Osteoblast (primary cell): ENCODE measurements around the gene OR6B3. TPM values are rescaled to one million over a fixed set of nuclear protein-coding genes. Genes with fewer than 3 reads are reported as not detected.

Experiments
- DNase-seq: peaks from one replicate; pipeline ENCODE4 v3.0.0; 2011; ENCODE audit warnings: low spot score, mixed read lengths; ENCODE audit not compliant: insufficient read length; ENCODE audit errors: missing footprints
- H2AFZ ChIP-seq: 2 replicates; pipeline ENCODE4 v1.6.0; 2011; ENCODE audit warnings: mild to moderate bottlenecking, low read length
- H3K27ac ChIP-seq: 2 replicates; pipeline ENCODE4 v1.5.1; 2011; ENCODE audit warnings: mild to moderate bottlenecking, low read depth, low read length, moderate library complexity
- H3K27me3 ChIP-seq: 2 replicates; pipeline ENCODE4 v1.6.0; 2012; ENCODE audit warnings: mild to moderate bottlenecking, control low read depth, inconsistent platforms, low read length, moderate library complexity; ENCODE audit not compliant: insufficient read depth
- H3K36me3 ChIP-seq: 2 replicates; pipeline ENCODE4 v1.5.1; 2011; ENCODE audit warnings: mild to moderate bottlenecking, low read length, control low read depth, moderate library complexity; ENCODE audit not compliant: insufficient read depth
- H3K4me1 ChIP-seq: 2 replicates; pipeline ENCODE4 v1.5.1; 2011; ENCODE audit warnings: mild to moderate bottlenecking, low read length, control low read depth, moderate library complexity; ENCODE audit not compliant: insufficient read depth
- H3K4me2 ChIP-seq: 2 replicates; pipeline ENCODE4 v1.6.0; 2011; ENCODE audit warnings: mild to moderate bottlenecking, low read length; ENCODE audit not compliant: insufficient read depth
- H3K4me3 ChIP-seq: fragments of 200-600 bp; sonication (generic); 3 replicates; pipeline ENCODE4 v1.5.1; 2012; ENCODE audit warnings: mild to moderate bottlenecking, low read length, inconsistent platforms; ENCODE audit not compliant: insufficient read depth
- H3K79me2 ChIP-seq: 2 replicates; pipeline ENCODE4 v1.6.0; 2012; ENCODE audit warnings: mild to moderate bottlenecking, low read length, control low read depth, inconsistent platforms; ENCODE audit not compliant: insufficient read depth
- H3K9me3 ChIP-seq: 2 replicates; pipeline ENCODE4 v1.5.1; 2011; ENCODE audit warnings: low read depth, low read length, control low read depth
- H4K20me1 ChIP-seq: 2 replicates; pipeline ENCODE4 v1.6.0; 2012; ENCODE audit warnings: mild to moderate bottlenecking, low read length, control low read depth; ENCODE audit not compliant: insufficient read depth
- CTCF ChIP-seq: IDR thresholded peaks from 2 replicates; pipeline ENCODE4 v1.5.1; 2011; ENCODE audit warnings: mild to moderate bottlenecking, low read depth, low read length, moderate library complexity; ENCODE audit errors: extremely low read depth
- total RNA-seq: library from RNA; depleted of rRNA; stranded (reverse); fragments of >200 nt; gene quantifications from 2 replicates; pipeline ENCODE4 v1.2.3, GENCODE V29; 2012

The OR6B3 gene
- total RNA-seq, 1 donor: not detected

- H3K4me3 ChIP-seq: no peak overlapping the region
- H3K79me2 ChIP-seq: no peaks in the 10 kb centered on the region
- H3K27ac ChIP-seq: no peak overlapping the region
- H4K20me1 ChIP-seq: no peaks in the 10 kb centered on the region
- DNase-seq: no peak
- H2AFZ ChIP-seq: no peak overlapping the region
- H3K4me2 ChIP-seq: no peak overlapping the region
- H3K4me1 ChIP-seq: no peaks in the 10 kb centered on the region
- H3K9me3 ChIP-seq: no peaks in the 10 kb centered on the region
- no peaks in the 10 kb centered on the region for H3K36me3 ChIP-seq
- H3K27me3 ChIP-seq: peaks cover 11% of the 10 kb centered on the region
- no peak for TF ChIP-seq CTCF
Measured at GRCh38 chr2:240089306-240089705, 36.0 kb upstream of the OR6B3 start.

GRCh38 chr2:240086563-240086962 lies 33.2 kb upstream of the OR6B3 start:
- H3K79me2 ChIP-seq: no peaks in the 10 kb centered on the region
- no peak overlapping the region for H2AFZ ChIP-seq
- no peak overlapping the region for H3K27ac ChIP-seq
- no peaks in the 10 kb centered on the region for H3K36me3 ChIP-seq
- no peak overlapping the region for H3K4me3 ChIP-seq
- no peak overlapping the region for H3K4me2 ChIP-seq
- H3K4me1 ChIP-seq: no peaks in the 10 kb centered on the region
- no peaks in the 10 kb centered on the region for H4K20me1 ChIP-seq
- no peak for TF ChIP-seq CTCF
- H3K27me3 ChIP-seq: peaks cover 2% of the 10 kb centered on the region
- H3K9me3 ChIP-seq: no peaks in the 10 kb centered on the region
- DNase-seq: no peak

- Histone ChIP-seq H3K79me2 (no peaks in the 10 kb centered on the region), H3K9me3 (no peaks in the 10 kb centered on the region), H3K27me3 (no peaks in the 10 kb centered on the region), H3K4me3 (no peak overlapping the region), H3K4me2 (no peak overlapping the region), H3K27ac (no peak overlapping the region), H4K20me1 (no peaks in the 10 kb centered on the region), H3K4me1 (no peaks in the 10 kb centered on the region), H2AFZ (no peak overlapping the region), H3K36me3 (no peaks in the 10 kb centered on the region)
- no peak for DNase-seq
- TF ChIP-seq CTCF: no peak
Measured at GRCh38 chr2:240078631-240079030, 25.3 kb upstream of the OR6B3 start.

- H4K20me1 ChIP-seq: no peaks in the 10 kb centered on the region
- no peak for TF ChIP-seq CTCF
- H3K27ac ChIP-seq: no peak overlapping the region
- no peaks in the 10 kb centered on the region for H3K79me2 ChIP-seq
- H3K9me3 ChIP-seq: no peaks in the 10 kb centered on the region
- no peaks in the 10 kb centered on the region for H3K4me1 ChIP-seq
- H3K36me3 ChIP-seq: no peaks in the 10 kb centered on the region
- no peak overlapping the region for H3K4me3 ChIP-seq
- H3K27me3 ChIP-seq: no peaks in the 10 kb centered on the region
- DNase-seq: no peak
- H3K4me2 ChIP-seq: no peak overlapping the region
- no peak overlapping the region for H2AFZ ChIP-seq
Measured at GRCh38 chr2:240077442-240077841, 24.1 kb upstream of the OR6B3 start.
